Measurements from ENCODE around the gene ARMCX5.

Gene ARMCX5

DNA sequence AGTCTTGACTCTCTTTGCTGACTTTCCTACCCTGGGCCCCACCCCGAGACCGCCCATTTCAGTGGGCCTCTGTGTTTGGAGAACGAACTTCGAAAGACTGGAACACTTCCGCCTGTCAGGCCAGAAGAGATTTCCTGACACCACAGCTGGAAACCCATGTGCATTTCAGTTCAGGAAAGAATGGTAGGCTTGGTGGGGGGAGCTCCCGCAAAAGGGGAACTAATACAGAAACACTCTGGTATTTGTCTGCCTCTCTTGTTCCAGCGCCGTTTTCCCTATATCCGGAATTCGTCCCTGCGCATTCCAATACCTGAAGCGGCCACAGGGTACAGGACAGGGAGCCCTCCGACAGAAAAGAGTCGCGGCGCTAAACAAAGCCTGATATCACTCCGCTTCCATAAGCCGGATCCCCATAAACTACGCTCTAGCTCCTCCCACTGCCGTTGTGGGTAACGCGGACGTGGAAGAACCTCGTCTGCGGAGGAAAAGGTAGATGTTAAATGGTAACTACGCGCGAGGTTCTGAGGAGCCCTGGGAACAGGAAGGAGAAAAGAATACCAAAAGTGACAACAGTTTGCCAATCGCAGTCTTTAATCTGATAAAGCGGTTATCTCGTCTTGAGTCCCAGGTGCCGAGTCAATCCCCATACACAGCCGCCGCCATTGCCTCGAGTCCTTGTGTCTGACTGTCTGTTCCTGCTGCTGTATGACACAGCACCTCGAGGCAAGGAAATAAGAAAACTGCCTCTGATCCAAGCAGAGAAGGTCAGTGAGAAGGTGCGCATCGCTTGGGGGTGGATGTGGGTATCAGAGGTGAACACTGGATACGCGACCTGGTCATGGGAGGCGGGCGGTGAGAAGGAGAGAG lies at the start of gene ARMCX5:
Gene ARMCX5, plus strand, starts transcription at position 432 of the 867 bp plus-strand sequence. CDS start 2,627 bp downstream, outside the sequence.
- peak; percentile 60 for DNase-seq

DNA sequence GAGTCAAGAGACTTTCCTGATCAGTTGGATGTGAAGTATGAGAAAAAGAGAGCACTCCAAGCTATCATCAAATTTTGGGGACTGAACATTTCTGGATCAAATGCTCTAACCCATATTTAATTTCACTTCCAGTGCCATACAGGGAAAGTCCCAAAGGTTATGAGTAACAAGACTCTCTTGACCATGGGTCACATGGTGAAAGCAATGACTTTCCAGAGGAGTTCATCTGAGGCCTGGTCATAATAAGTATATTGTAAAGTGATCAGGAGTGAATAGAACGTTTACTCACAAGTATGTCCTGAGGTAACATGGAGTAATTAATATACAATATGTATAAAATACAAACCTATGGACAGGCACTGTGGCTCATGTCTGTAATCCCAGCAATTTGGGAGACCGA lies 40.7 kb upstream of the ARMCX5 start:
- no peak for DNase-seq

DNA sequence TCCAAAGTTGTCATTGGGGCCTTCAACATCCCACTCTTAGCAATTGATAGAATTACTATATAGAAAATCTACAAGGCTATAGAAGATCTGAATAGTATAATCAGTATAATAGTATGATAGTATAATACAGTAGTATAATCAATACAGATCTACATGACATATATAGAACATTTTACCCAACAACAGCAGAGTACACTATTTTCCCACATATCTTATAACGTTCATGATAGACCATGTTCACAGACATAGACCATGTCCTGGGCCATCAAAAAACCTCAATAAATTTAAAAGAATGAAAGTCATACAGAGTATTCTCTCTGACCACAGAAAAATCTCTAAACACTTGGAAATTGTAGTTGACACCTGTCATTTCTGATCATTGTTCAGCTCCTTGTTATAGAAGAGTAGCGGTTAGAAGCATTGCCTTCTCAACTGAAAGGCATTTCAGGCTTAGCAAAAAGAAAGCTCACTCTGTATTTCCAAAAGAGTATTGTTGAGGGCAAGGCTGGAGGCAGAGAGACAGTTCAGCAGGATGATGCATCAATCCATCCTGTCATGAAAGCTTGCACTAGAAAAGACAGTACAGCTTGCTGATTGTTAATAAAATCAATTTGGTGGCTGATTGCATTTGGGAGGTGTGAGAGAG lies 38.8 kb upstream of the ARMCX5 start:
- DNase-seq = no peak

DNA sequence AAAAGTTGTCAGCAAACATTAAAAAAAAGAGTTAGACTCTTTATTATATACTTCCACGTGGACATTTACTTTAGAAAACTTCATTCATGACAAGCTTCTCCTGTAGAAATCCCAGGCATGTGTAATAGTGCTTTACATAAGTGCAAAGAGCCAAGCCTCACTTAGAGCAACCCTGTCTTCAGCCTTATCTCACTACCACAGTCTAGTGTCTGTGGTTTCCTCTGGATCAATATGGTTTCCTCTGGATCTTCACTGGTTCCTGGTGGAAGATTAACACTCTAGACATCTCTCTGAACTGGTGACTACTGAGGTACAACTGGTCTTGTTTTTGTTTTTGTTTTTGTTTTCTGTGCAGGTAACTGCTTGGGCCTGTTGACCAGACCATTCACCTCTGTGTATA lies 18.4 kb upstream of the ARMCX5 start:
- DNase-seq = no peak

DNA sequence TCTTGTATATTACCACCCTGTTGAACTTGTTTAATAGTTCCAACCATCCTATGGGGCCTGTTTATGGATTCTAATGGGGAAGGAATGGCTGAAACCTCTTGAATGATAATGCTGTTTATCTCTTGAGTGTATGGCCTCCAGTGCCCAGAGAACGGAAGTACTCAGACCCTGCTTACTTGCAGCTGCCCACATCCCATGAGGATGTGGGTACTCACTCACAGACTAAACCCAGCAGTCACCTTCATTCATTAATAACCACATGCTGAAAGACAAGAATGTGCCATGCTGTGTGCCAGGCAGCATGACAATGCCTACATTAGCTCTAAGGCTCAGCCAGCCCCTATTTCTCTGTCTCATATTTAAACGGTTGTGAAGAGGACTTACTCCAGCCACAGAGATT lies 5.9 kb upstream of the ARMCX5 start:
- DNase-seq = no peak

DNA sequence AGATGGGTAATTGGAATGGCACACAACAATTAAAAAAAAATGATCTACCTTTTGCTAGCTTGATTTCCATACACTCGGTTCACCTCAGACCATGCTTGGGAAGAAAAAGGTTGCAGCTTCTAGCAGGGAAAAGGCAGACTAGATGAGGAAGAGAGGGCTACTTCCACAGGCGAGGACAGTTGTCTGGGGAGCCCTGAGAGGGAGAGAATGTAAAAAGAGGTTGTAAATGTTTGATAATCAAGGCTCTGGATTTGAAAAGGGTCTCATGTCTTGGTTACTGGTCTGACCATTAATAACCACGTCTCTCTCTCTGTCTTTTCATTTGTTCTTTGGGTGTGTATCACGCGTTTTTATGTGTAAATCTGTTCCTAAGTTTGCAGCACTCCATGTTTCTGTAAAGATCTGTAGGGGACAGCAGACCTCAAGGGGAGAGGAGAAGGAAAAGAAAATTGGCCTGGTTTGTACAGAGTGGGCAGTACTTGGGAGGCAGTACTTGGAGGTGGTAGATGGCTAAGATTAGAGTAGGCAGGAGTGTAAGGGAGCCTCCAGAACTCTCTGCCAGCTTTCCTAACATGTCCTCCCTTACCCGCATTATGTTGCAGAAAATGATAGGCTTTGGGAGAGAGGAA lies 750 bp downstream of the ARMCX5 start:
- no peak for DNase-seq

DNA sequence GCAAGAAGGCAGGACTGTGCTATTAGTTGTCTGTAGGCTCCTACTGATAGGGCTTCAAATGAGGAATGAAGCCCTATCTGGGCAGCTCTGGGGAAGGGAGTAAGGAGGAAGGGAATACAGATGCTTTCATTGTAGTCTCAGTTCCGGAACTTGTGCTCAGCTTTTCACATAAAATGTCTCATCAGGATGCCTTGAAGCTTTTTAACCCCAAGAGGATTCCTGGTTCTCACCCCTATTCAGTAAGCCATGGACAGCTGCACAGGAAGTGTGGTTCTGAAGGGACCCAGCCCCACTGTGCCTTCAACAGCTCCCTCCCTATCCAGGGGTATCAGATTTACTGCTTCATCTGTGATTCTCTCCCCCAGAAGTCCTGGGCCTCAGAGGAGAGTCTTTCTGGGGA lies 5.0 kb downstream of the ARMCX5 start:
- DNase-seq = no peak

DNA sequence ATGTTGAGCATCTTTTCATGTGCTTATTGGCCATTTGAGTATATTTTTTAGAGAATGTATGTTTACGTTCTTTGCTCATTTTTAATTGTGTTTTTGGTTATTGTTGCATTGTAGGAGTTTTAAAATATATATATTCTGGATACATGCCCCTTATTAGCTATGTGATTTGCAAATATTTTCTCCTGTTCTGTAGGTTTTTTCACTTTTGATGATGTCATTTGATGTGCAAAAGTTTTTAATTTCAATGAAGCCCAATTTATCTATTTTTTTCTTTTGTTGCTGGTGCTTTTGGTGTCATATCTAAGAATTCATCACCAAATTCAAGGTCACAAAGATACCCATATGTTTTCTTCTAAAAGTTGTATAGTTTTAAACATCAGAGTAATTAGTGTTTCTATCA lies 6.8 kb downstream of the ARMCX5 start:
- no peak for DNase-seq

DNA sequence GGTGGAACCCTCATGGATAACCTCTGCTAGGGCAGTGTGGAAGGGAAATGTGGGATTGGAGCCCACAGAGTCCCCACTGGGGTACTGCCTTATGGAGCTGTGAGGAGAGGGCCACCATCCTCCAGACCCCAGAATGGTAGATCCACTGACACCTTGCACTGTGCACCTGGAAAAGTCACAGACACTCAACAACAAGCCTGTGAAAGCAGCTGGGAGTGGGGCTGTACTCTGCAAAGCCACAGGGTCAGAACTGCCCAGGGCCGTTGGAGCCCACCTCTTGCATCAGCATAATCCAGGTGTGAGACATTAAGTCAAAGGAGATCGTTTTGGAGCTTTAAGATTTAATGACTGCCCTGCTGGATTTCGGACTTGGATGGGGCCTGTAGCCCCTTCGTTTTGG lies 11.6 kb downstream of the ARMCX5 start:
- no peak for DNase-seq

DNA sequence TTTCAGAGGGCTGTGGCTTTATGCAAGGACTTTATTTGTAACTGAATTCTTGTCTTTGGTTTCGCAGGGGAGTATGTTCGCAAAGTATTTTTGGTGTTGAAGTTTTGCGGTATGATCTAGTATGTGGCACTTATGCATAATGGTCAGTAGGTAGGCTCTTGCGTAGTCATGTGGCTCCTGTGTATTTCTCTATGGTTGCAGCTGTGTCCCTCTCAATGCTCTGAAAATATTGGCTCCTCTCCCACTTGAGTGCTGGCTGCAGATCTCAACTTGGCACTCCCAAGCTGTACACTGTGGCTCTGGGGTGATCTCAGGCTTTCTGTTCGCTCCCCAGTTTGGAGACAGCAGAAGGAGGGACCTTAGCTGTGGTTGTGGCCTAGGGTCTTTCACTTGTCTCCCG lies 24.8 kb downstream of the ARMCX5 start:
- no peak for DNase-seq

DNA sequence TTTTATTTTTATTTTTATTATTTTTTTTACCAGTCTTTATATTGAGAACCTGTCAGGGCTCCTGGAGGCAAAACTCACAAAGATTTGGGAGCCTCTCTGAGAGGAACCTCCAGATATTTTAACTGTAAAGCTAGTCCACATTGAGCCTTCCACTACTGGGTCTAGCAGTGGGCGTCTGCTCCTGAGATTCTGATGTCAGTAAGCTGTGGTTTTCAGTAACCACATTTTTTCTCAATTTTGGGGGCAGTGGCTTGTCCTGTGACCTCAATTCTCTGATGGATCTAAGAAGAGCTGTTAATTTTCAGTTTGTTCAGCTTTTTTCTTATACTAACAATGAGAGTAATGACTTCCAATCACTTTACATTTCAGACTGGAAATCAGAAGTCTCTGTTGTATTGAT lies 28.3 kb downstream of the ARMCX5 start:
- DNase-seq = no peak

DNA sequence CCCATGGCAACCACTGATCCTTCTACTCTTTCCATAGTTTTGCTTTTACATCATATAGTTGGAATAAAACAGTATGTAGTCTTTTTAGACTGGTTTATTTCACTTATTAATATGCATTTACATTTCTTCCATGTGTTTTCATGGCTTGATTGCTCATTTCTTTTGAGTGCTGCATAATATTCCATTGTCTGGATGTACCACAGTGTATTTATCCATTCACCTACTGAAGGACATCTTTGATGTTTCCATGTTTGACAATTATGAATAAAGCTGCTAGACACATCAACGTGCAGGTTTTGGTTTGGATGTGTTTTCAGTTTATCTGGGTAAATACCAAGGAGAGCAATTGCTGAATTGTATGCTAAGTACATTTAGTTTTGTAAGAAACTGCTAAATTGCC lies 38.2 kb downstream of the ARMCX5 start:
- DNase-seq = no peak

DNA sequence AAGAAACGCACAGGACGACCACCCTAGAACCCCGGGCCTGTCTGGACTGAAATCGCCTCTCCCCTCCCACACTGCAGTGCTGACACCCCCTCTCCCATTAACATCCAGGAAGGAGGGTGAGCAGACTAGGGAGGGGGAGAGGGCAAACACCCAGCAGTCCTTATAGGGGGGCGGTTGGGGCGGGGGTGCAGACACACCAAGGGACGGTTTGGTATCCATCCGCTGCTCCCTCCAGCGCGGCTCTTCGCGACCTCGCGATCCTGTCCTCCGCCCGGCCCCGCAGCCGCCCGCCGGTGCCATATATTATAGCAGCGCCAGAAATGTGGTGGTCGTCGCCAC lies 51.6 kb downstream of the ARMCX5 start:
- DNase-seq = no peak

DNA sequence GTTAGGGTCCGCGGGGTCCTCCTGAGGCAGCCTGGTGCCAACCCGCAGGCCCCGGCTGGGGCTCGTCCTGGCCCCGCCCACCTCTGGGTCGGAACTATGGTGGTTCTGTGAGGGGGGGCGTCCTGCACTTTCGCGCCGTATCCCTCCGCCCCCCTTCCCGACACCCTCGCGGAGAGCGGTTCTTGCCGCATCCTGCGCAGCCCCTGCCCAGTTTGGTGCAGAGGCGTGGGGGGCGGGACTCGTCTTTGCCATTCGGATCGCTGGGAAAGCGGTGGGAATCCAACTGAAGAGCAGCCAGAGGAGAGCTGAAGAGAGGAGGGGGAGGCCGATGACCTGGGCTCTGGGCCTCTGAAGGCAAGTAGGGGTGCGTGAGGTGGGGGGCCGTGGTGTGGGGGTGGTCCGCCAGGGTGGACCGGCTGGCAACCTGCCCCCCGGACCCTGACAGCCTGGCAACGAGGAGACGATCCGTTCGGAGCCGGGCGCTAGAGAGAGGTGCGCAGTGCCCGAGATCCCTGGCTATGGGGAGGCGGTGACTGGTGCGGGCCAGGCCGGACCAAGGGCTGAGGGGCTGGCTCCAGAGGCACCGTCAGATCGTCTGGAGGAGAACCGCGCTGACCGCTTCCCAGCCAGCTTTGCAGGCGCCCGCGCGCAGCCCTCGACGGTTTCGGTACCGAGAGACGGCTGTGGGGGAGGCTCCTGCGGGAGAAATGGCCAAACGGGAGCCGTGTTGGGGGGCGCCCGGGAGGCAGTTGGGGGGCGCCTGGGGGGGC lies 52.1 kb downstream of the ARMCX5 start, which contains the start of gene GPRASP1:
Gene GPRASP1, plus strand, starts transcription at position 242 of the 770 bp plus-strand sequence. CDS start 2,431 bp downstream, outside the sequence.
- peak; percentile 63 for DNase-seq

DNA sequence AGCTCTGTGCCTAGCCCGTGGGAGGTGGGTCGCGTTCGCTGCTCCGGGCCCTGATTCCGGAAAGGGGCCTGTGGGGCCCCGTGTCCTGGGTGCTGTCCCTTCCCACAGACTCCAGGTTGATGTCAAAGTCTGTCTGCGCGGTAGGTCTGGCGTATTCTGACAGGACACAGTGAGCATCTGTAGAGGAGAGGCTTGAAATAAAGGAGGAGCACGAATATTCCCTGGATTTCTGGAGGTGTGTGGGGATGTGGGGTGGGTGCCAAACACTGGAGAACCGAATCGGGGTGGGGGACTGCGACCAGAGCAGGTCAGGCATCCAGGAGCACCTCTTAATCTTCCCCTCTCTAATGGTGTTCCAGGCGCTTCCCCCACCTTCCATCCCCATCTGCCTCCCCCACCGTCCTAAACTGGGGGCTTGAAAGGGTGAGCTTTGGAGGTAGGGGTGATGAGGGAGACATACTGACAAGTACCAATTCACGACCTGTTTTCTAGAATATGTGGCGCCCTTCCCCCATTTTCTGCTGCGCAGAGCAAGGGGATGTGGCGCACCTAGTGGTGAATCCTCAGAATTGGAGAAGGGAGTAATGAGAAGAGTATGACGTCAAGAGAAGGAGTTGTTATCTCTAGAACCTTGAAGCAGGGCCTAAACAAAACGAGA lies 52.8 kb downstream of the ARMCX5 start:
- peak; percentile 54 for DNase-seq

Data from activated CD8-positive, alpha-beta memory T cell treated with anti-CD3 and anti-CD28 coated beads, Interleukin-2, amount 50 U/mL, for 4 hours (primary cell).